GM18519 (cell line): ENCODE data around the gene TFE3.

ENCODE experiments used
- ATAC-seq: cut with Tn5 transposase; IDR thresholded peaks from one replicate; pipeline ENCODE4 v1.9.1; 2021; ENCODE audit warnings: mild to moderate bottlenecking, moderate library complexity; ENCODE audit not compliant: unreplicated experiment, low FRiP score

The TFE3 gene

DNA sequence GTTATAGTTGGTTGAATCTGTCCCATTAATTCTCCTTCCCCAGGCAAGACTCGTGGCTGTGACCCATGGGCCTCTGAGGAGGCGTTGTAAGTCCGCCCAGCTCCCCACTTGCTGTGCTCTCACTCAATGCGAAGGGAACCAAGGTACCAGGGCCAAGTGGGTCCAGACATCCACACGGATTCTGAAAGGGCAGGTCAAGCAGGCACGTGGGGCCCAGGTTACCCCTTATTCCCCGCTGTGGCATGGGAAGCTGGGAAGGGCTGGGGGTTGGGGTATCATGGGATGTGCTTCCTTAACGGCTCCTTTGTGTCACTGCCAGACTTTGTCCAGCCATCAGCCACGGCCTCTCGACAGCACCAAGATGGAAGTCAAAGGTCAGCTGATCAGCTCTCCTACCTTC is 18.8 kb upstream of the TFE3 start:
- ATAC-seq = no peak

DNA sequence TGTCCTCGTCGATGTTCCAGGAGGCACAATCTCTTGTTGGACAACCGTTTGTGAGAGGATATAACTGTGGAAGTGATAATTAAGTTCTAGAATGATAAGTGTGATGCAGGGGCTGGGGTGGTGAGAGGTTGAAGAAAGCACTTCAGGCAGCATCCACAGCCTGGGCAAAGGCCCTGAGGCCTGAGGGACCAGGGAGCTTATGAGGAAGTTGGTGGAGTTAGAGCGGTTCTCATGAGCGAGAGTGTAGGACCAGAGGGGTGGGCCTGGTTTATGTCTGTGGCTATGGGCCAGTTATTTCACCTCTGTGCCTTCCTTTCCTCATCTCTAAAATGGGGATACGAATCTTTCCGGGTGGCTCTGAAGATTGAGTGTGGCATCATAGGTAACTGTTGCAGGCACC is 18.3 kb upstream of the TFE3 start:
- no peak for ATAC-seq

DNA sequence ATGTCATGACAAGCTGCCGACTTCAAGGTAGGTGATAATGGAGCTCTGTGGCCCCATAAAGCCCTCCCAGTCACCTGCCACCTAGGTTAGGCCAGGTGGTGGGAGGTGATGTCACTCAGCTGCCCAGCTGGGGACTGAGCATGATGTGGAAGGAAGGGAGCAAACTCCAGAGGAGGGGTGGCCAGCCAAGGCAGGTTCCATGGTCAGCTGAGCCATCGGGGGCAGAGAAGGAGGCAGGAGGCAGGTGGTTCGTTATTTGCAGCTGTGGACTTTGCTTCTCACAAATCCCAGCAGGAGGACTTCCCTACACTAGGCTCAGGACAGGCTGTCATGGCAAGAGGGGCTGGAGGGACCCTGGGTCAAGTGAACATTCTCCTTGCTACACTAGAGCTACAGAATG is 17.8 kb upstream of the TFE3 start:
- no peak for ATAC-seq

GRCh38 chrX:49059681-49060085 is 16.5 kb upstream of the TFE3 start:
- ATAC-seq = no peak

DNA sequence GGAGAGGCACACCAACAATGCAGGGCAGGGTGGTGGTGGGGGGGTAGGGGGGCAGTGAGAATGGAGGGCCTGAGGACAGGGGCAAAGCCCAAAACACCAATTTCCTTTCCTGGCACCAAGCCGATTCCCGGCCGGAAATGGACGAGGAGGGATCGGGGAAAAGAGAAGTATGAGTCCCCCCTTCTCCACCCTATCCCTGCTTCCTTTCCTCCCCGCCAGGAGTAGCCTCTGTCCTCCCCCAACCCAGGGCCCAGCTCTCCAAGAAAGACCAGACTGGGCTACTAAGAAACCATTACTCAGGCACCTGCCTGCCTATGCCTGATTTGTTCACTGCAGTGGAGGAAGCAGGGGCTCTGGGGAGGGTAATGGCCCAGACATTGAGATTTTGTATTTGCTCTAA is 16.0 kb upstream of the TFE3 start:
- ATAC-seq = no peak

- no peak for ATAC-seq
These were observed 15.6 kb upstream of the TFE3 start, which contains the start of gene CCDC120 for GRCh38 chrX:49058794-49059193. Gene CCDC120, plus strand, starts transcription at chrX:49058999. Its CDS starts 3,043 bp downstream, at chrX:49062042.

DNA sequence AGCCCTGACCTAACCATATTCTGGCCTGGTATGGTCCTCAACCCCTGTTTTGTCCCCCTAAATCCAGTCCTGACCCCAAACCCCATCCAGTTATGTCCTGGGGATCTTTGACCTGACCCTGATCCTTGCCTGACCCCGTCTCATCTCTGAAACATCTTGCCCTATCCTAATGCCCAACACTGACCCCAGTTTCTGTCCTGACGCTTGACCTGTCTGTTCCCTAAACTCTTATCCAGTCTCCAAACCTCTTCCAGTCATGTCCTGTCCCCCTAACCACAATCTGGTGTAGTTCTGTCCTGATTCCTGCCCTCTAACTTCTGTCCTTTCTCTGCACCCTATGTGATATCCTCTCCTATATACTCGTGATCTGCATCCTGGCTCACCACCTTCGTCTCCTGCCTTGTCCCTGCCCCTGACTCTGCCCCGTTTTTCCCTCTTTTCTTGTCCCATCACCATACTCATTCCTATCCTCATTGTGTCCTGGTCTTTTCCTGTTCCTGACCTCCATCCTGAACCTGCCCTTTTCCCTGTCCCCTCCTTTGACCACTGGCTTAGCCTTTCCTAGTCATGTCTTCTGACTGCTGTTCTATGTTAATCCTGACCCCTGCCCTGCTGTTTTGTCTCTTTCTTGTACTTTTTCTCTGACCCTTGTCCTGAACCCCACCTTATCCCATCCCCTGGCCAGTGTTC is 11.1 kb upstream of the TFE3 start:
- no peak for ATAC-seq

- ATAC-seq = no peak
These were observed 10.3 kb upstream of the TFE3 start for GRCh38 chrX:49053223-49054072.

DNA sequence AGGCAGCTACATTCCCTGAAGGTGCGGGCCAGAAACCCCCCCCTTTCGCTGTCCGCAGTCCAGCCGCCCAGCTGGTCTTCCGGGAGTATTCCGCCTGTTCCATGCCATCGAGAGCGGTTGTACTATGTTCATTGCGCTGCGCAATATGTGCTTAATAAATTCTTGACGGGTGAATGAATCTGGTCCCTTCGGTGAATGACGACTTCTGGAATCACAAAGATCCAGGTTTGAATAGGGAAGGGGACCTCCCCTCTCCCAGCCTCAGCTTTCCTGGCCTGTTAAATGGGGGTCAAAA is 777 bp upstream of the TFE3 start:
- no peak for ATAC-seq

DNA sequence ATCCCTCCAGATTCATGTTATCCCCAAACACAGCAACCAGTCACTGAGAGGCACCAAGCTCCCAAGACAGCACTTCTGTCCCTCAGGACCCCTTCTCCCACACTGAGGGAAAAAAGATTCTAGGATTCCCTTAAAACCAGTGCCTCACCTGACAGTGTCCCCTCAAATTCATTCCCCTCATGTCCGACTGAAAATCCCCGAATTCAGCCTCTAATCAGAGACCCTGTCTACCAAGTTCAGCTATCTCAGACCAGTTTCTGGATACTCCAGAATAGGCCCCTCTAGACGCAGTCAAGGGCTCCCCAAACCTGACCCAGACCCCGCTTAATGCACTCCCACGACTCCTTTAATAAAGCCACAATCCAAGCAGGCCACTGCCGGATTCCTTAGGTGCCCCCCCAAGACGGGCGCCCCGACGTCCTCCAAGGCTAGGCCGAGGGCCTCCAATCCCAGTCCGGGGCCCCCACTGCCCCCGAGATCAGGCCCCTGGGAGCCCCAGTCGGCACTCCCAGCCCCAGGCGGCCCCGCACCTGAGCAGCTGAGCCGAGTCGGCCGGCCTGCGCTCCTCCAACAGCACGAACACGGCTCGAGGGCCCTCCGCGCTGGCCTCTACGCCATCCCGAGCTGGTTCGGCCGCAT is 457 bp downstream of the TFE3 start:
- ATAC-seq = no peak

DNA sequence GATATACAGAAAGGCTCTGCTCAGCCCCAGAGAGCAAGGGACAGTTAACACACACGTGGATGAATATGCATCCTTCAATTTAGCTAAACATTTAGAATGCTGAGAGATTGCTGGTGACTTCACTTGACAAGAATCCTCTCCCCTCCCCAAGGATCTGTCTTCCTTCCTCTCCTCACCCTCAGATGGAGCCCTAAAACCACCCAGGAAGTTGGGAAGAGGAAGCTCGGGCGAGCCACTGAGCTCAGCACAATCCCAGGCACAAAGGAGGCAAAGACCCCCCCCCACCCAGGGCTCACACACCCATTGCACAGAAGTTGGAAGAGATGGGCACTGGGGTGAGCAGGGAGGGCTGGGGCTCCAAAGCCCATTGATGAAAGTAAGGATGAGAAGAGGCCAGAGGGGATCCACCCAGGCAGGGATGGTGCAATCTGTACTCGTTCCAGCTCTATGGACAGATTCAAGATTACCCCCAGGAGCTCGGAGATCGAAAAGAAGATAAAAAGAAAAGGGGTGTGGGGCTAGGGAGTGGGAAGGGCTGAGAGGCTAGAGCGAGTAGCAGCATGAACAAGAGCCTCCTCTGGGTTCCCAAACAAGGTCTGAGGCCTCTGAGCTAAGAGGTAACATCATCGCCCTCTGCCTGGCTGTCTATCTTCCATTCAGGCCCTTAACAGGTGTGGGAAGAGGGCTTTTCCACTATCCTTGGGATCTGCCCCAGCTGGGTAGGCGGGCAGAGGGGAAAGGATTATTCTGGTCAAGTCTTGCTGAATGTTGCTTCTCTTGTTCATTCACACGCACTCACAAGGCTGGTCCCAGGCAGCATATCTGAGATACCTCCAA is 1.2 kb downstream of the TFE3 start:
- no peak for ATAC-seq

GRCh38 chrX:49040376-49040955 is 2.7 kb downstream of the TFE3 start:
- ATAC-seq = no peak

DNA sequence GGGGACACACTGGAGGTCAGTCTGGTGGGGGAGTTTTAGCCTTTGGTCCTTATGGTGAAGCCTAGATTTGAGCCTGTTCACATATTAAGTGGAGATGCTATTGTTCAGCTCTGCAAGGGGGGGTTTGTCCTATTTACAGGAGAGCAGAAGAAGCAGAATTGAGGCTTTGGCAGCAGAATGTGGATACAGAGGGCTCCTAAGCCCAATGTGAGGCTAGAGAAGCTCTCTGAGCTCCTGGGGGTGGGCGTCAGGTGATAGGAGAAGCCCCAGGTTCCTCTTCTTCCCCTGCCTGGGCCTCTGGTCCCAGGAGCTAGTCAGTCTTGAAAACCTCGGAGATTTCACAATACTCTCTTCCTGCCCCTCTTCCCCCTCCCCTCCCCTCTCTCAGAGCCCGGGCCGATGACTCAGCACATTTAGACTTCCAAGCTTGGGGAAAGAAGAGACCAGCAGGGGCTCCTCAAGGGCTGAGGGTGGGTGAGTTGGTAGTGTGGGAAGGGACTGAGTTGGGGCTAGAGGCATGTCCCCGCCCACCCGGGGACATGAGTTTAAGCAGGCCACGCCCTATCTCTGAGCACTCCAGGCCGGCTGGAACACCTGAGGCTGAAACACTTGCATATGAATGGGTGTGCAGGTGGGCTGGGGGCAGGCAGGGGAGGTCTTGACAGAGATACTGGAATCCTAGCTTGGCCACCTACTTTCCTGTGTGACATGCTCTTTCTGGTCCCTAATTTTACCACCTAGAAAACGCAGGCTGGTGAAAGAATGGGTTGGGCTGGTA is 3.4 kb downstream of the TFE3 start:
- ATAC-seq = no peak

- no peak for ATAC-seq
These were observed 5.2 kb downstream of the TFE3 start for GRCh38 chrX:49037883-49038475.

GRCh38 chrX:49030283-49030682 is 12.9 kb downstream of the TFE3 start:
- no peak for ATAC-seq

- no peak for ATAC-seq
These were observed 13.3 kb downstream of the TFE3 start for GRCh38 chrX:49029876-49030275.

DNA sequence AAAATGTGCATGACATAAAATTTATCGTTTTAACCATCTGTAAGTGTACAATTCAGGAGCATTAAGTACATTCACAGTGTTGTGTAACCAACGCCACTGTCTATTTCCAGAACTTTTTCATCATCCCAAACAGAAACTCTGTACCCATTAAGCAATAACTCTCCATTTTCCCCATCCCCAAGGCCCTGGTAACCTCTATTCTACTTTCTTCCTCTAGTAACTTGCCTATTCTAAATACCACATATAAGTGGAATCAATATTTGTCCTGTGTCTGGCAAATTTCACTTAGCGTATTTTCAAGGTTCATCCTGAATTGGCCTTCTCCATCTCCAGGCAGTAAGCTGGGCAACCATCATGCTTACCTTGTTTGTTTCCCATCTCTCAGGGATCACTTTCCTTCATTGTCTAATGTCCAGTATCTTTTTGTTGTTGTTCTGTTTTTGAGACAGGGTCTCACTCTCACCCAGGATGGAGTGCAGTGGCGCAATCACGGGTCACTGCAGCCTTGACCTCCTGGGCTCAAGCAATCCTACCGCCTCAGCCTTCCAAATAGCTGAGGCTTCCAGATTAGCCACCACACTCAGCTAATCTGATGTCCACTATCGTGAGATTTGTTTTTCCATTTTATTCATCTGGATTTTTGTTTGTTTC is 23.4 kb downstream of the TFE3 start:
- no peak for ATAC-seq

DNA sequence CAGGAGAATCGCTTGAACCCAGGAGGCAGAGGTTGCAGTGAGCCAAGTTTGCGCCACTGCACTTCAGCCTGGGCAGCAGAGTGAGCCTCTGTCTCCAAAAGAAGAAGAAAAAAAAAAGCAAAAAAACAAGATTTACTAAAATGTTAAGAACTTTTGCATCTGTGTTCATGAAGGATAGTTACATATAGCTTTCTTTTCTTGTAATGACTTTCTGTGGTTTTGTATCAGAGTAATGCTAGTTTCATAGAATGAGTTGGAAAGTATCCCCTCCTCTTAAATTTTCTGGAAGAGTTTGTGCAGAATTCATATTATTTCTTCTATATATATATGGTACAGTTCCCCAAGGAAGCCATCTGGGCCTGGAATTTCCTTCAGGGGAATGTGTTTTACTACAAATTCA is 24.1 kb downstream of the TFE3 start:
- ATAC-seq = no peak

DNA sequence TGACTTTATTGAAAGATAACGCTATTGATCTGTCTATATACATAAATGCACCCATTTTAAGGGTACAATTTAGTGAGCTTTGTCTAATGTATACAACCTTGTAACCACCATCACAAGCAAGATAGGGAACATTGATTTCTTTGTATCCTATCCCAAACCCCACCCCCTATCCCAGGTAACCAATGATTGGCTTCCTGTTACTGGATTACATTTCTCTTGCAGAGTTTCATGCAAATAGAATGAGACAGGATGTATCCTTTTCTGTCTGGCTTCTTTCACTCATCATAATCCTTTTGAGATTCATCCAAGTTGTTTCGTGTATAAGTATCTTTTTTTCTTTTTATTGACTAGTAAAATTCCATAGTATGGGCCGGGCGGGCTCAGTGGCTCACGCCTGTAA is 39.5 kb downstream of the TFE3 start:
- no peak for ATAC-seq
